Left colon (tissue), 2 donors: ENCODE results near the gene CHCT1. TPM values are rescaled to one million over a fixed set of nuclear protein-coding genes. Genes with fewer than 3 reads are reported as not detected.
A peak's percentile ranks its signal among the peaks of the same experiment; 100 is the strongest.
"Not testable (repeated sequence)": the region's sequence is repeated elsewhere in the genome, so short reads cannot be mapped to it uniquely, and the experiment has no call there.

Experiments used
- ATAC-seq: fragments of 200-7000 bp; cut with Tn5 transposase; one replicate; pipeline ENCODE4 v1.9.1; 2020; ENCODE audit warnings: mild to moderate bottlenecking, moderate library complexity
- DNase-seq, 2 donors: peaks; one replicate each; pipeline ENCODE4 v3.0.0-alpha.2; 2020
- intact Hi-C, 2 donors: fragments of 100-400 bp; cut with DNase I in 1 of 2; cut with micrococcal nuclease in 1 of 2; formaldehyde crosslinking; loops; one replicate each; pipeline versions ENCODE4 v1.11.2 to v1.14.0; 2022; cut with DNase I, micrococcal nuclease
- long read RNA-seq: library from polyadenylated mRNA; unstranded; transcript quantifications from one replicate; pipeline ENCODE4 v2.0.0, GENCODE V29; 2021
- total RNA-seq, 2 donors: library from RNA; stranded (reverse); fragmentation: NEBNext Ultra II Directional; extraction: Animal tissue kit (Norgen Biotek cat#: 25700); gene quantifications; one replicate each; pipeline ENCODE4 v1.2.1, GENCODE V29; 2021
- donor health status: DM: no; HTN: no; CAD: no.
- donor health status: DM: yes; HTN: yes; CAD: no.

The CHCT1 gene
- total RNA-seq = not detected
- long read RNA-seq = 0 reads

- intact Hi-C loops = no loop called here
- ATAC-seq (no peak), DNase-seq (no peak)
These were observed at the start of gene CHCT1 for GRCh38 chr17:60422162-60422665. Gene CHCT1 (plus strand): TSS chr17:60422489. CDS start chr17:60422593, 104 bp downstream.

- ATAC-seq (no peak), DNase-seq (no peak)
- intact Hi-C loops = no loop called here
These were observed 49.4 kb upstream of the CHCT1 start for GRCh38 chr17:60372790-60373483.

GRCh38 chr17:60378187-60378586 lies 44.1 kb upstream of the CHCT1 start:
- ATAC-seq, intact Hi-C loops, DNase-seq: not testable (repeated sequence)

- ATAC-seq, intact Hi-C loops: not testable (repeated sequence)
These were observed 42.8 kb upstream of the CHCT1 start for GRCh38 chr17:60379461-60379860.

GRCh38 chr17:60381958-60382357 lies 40.3 kb upstream of the CHCT1 start:
- no peak for DNase-seq
- intact Hi-C loops = no loop called here
- no peak for ATAC-seq

More at GRCh38 chr17:60379461-60379860, 42.8 kb upstream of the CHCT1 start:
- DNase-seq = not testable (repeated sequence)

GRCh38 chr17:60383379-60383778 lies 38.9 kb upstream of the CHCT1 start:
- intact Hi-C loops = no loop called here
- DNase-seq (no peak), ATAC-seq (peak; percentile 37)

GRCh38 chr17:60384921-60385320 lies 37.4 kb upstream of the CHCT1 start:
- DNase-seq, ATAC-seq, intact Hi-C loops: not testable (repeated sequence)

GRCh38 chr17:60386147-60387058 lies 35.9 kb upstream of the CHCT1 start:
- DNase-seq (no peak), ATAC-seq (no peak)
- intact Hi-C loops = no loop called here

GRCh38 chr17:60387666-60388065 lies 34.6 kb upstream of the CHCT1 start:
- ATAC-seq (no peak), DNase-seq (no peak)
- intact Hi-C loops = no loop called here

- ATAC-seq = no peak
- intact Hi-C loops = no loop called here
- DNase-seq = no peak
These were observed 33.5 kb upstream of the CHCT1 start for GRCh38 chr17:60388742-60389141.

- DNase-seq (no peak), ATAC-seq (no peak)
- intact Hi-C loops = no loop called here
These were observed 32.1 kb upstream of the CHCT1 start for GRCh38 chr17:60390186-60390585.

GRCh38 chr17:60390925-60391470 lies 31.3 kb upstream of the CHCT1 start:
- ATAC-seq (no peak), DNase-seq (peak; percentile 34 to 35)
- intact Hi-C loops = no loop called here

GRCh38 chr17:60391471-60392041 lies 30.7 kb upstream of the CHCT1 start:
- peak in 1 of 2 donors; percentile 80 for DNase-seq
- ATAC-seq = peak; percentile 56
- intact Hi-C loops = no loop called here

- DNase-seq (peak; percentile 99 to 100), ATAC-seq (peak; percentile 91)
- intact Hi-C loops = no loop called here
These were observed 30.0 kb upstream of the CHCT1 start, which contains the start of gene USP32 for GRCh38 chr17:60392042-60392844. Gene USP32 (minus strand): TSS chr17:60392133. CDS start chr17:60391939, 194 bp downstream.

- ATAC-seq = peak; percentile 32
- intact Hi-C loops = no loop called here
- DNase-seq = peak; percentile 67 to 80
These were observed 29.2 kb upstream of the CHCT1 start for GRCh38 chr17:60392845-60393702.

GRCh38 chr17:60393840-60394723 lies 28.2 kb upstream of the CHCT1 start:
- DNase-seq (peak in 1 of 2 donors; percentile 8), ATAC-seq (no peak)
- intact Hi-C loops = no loop called here
